ENCODE data around the gene ARID5A.
"Not testable (repeated sequence)": the region's sequence is repeated elsewhere in the genome, so short reads cannot be mapped to it uniquely, and the experiment has no call there.

ARID5A gene, protein sequence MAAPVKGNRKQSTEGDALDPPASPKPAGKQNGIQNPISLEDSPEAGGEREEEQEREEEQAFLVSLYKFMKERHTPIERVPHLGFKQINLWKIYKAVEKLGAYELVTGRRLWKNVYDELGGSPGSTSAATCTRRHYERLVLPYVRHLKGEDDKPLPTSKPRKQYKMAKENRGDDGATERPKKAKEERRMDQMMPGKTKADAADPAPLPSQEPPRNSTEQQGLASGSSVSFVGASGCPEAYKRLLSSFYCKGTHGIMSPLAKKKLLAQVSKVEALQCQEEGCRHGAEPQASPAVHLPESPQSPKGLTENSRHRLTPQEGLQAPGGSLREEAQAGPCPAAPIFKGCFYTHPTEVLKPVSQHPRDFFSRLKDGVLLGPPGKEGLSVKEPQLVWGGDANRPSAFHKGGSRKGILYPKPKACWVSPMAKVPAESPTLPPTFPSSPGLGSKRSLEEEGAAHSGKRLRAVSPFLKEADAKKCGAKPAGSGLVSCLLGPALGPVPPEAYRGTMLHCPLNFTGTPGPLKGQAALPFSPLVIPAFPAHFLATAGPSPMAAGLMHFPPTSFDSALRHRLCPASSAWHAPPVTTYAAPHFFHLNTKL

DNA sequence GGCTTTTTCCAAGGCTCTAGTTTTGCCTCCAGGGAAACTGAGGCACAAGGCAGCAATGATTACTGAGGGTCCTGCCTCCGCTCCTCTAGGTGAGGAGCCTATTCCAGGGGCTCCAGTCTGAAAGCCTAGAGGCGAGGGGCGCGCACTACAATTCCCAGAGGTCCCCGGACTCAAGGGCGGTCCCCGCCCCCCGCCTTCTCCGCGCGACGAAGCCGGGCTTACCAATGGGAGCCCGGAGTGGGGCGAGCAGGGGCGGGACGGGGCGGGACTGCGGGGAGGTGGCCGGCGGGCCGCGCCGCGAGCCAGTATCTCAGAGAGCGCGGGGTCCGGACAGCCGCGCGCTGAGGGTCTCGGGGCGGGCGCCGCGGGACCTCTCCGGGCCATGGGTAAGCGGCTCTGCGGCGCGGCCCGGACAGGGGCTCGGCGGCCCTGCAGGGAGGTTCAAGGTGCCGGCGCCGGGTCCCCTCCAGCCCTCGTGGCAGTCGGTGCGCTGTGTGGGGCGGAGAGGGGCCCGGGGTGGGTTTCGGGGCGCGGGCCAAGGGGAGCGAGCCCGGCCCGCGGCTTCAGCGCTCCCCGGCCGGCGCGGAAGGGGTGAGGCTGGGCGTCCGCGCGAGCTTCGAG lies at the start of gene ARID5A:
ARID5A (plus strand) TSS at position 308 of the 621 bp plus-strand sequence; CDS start at position 383, 75 bp downstream.
- peak; percentile 83 to 90 for DNase-seq (ENCODE audit: extremely low read depth in 1 of 2, low read depth in 1 of 2)

DNA sequence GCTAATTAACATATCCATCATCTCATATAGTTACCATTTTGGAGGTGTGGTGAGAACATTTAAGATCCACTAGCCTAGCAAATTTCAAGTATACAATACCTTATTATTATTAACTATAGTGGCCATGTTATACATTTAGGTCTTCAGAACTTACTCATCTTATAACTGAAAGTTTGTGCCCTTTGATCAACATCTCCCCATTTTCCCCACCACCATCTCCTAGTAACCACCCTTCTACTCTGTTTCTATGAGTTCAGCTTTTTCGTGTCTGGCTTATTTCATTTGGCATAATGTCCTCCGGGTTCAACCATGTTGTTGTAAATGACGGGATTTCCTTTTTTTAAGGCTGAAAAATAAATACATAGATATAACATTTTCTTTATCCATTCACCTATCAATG lies 47.3 kb upstream of the ARID5A start:
- DNase-seq (ENCODE audit: extremely low read depth in 1 of 2, low read depth in 1 of 2): no peak

DNA sequence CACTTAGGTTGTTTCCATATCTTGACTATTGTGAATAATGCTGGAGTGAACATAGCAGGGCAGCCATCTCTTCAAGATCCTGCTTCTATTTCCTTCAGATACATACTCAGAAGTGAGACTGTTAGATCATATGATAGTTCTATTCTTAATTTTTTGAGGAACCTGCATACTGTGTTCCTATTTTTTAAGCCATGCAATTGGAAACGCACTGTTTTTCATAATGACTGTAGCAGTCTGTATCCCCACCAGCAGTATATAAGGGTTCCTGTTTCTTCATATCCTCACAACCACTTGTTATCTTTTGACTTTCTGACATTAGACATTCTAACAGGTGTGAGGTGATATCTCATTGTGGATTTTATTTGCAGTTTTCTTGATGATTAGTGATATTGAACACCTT lies 46.9 kb upstream of the ARID5A start:
- no peak for DNase-seq (ENCODE audit: extremely low read depth in 1 of 2, low read depth in 1 of 2)

DNA sequence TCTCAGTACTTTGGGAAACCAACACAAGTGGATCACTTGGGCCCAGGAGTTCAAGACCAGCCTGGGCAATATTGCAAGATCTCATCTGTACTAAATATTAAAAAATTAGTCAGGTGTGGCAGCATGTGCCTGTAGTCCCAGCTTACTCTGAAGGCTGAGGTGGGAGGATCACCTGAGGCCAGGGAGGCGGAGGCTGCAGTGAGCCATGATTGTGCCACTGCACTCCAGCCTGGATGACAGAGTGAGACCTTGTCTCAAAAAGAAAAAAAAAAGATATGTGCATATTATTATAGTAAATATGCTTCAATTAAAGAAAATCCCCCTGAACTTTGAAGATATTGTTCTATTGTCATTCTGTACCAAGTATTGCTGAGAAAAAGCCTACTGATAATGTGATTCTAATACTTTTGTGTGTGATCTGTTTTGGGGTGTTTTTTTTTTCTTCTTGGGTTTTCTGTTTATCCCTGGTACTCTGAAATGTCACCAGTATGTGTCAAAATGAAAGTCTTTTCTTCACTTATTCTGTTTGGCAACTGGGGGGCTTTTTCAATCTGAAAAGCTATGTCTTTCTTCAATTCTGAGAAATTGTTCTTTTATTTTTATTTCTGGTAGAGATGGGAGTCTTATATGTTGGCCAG lies 44.6 kb upstream of the ARID5A start:
- no peak for DNase-seq (ENCODE audit: extremely low read depth in 1 of 2, low read depth in 1 of 2)

DNA sequence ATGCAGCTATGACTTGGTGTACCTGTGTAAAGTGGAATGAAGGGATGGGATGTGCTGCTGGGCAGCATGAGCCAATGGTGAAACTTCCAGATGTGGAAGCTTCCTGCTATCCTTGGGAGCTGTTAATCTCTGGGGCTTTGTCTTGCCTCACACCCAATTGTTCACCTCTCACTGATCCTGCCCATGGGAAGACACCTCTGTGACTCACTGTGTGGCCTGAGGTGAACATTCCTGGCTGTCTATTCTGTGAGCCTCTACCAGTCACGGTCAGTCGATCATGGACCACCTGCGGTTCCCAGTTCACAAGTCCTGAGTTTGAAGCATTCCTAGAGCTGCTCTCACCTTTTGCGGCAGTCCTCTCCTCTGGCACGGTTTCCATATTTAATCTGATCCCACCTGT lies 43.5 kb upstream of the ARID5A start:
- DNase-seq (ENCODE audit: extremely low read depth in 1 of 2, low read depth in 1 of 2): no peak

DNA sequence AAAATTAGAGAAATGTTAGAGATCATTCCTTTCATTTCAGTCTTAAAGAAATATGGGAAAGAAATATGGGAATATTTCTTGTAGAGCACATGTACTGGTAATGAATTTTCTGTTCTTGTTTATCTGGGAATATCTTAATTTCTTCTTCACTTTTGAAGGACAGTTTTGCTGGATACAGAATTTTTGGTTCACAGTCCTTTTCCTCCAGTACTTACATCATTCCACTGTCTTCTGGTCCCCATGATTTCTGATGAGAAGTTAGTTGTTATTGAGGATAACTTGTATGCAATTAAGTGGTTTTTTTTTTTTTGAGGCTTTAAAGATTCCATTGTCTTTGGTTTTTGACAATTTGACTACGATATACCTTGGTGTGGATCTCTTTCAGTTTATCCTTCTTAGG lies 42.4 kb upstream of the ARID5A start:
- DNase-seq (ENCODE audit: extremely low read depth in 1 of 2, low read depth in 1 of 2): no peak

DNA sequence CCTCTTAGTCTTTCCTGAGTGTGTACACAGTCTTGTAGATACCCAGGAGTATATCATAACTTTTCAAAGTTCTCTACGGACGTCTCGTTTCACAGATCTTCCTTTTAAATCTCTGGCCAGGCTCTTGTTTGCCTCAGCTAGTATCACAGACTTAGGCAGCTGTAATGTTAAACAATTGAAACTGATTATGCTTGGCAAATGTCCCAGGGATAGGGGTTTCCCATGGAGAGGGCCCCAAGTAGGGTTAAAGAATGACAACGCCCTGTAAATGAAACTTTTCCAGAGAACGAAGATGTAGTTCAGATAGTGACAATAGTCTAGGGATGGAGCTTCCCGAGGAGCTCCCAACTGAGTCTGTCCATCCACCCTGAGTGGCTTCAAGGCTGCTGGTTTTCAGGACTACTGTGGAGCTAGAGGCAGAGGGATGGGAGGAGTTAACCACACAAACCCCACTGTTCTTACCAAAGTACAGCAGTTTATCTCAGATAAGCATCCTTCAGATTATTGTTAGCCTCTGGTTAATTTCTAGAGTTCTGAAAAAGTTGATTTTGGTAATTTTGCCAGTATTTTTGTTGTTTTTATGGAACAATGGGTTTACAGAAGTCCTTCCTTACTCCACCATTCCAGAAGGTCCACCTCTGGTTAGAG lies 40.4 kb upstream of the ARID5A start:
- DNase-seq (ENCODE audit: extremely low read depth in 1 of 2, low read depth in 1 of 2): no peak

DNA sequence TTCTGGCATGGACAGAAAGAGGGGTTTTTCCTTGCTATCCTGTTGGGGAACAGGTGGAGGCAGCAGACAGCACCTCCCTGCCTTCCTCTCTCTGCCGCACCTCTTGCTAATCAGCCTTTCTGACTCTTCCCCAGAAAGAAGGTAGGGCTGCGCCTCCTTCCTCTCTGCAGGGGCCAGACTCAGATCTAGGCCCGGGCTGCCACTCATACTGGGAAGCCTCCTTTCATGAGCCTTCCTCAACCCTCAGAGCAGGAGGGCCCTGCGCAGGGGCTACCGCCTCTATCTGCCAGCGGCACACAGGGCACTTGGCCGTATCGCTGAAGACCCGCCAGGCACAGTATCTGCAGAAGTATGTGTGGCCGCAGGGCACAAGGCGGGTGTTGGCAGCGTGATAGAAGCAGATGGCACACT lies 38.5 kb upstream of the ARID5A start:
- no peak for DNase-seq (ENCODE audit: extremely low read depth in 1 of 2, low read depth in 1 of 2)

DNA sequence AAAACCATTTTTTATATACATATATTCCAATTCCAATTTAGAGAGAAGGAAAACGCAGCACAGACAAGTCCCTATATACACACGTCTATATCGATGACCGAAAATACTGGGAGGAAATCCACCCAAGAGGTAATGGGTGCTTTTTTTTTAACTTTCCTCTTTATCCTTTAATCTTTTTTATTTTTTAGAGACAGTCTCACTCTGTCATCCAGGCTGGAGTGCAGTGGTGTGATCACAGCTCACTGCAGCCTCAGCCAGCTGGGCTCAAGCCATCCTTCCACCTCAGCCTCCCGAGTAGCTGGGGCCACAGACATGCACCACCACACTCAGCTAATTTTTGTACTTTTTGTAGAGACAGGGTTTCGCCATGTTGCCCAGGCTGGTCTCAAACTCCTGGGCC lies 37.9 kb upstream of the ARID5A start:
- not testable (repeated sequence) for DNase-seq (ENCODE audit: extremely low read depth in 1 of 2, low read depth in 1 of 2)

DNA sequence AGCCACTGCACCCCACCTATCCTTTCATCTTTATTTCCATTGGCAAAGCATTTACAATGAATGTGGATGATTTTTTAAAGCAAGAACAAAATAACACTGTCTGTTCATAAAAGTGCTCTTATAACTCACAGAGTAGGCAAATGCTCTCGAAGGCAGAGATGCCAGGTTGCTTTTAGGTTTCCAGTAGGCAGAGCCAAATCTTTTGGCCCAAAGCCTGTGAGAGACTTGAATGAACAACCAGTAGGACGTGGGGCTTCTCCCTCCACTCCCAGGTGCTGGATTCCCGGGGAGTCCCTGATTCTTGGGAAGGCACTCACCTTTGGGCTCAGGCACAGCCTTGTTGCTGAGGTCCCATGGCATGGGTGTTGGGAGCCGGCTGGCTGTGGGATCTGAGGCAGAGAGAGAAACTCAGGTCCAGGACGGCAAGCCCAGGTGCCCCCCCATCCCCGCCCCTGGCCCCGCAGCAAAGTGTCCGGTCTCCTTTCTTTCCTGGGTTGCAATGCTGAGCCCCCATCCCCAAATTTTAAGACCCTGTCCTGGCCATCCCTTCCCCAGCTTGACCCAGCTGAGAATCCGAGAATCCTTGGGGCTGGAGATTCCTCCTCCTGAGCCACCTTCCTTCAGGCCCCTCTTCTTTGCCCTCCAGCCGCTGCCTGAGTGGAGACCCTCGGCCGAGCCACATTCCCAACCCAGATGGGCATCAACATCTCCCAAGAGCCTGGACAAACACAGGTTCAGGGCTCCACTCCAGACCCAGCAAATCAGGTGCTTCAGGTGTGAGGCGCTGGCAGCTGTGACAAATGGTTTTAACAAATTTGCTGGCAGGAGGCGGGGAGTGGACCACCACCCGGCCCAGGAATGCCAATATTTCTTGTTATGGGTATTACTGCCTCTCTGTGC lies 37.2 kb upstream of the ARID5A start:
- no peak for DNase-seq (ENCODE audit: extremely low read depth in 1 of 2, low read depth in 1 of 2)

DNA sequence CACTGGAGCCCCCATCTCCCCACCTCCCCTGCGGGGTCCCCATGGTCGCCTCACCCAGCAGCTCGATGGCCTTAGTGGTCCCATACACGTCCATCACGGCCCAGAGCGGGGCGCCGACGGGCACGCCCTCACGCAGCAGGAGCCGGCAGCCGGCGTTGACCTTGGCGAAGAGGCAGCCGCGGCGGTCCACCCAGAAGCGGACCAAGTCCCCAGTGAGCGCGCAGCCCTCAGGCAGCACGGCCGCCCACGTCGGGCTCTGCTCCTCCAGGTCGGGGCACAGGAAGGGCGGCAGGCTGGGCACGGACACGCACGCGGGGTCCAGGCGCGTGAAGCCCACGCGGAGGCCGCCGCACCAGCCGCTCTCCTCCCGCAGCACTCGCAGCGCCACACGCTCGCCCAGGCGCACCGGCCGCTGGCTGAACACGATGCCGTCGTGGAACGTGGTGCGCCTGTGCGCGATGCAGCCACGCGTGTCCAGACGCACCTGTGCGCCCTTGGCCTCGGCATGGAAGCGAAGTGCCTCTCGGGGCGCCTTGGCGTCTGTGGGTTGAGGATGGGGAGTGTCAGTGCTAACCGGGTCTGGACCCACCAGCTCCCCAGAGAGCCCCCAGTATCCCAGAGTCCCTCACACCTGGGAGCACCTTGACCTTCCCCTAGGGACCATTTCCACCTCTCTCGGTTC lies 36.0 kb upstream of the ARID5A start:
- no peak for DNase-seq (ENCODE audit: extremely low read depth in 1 of 2, low read depth in 1 of 2)

DNA sequence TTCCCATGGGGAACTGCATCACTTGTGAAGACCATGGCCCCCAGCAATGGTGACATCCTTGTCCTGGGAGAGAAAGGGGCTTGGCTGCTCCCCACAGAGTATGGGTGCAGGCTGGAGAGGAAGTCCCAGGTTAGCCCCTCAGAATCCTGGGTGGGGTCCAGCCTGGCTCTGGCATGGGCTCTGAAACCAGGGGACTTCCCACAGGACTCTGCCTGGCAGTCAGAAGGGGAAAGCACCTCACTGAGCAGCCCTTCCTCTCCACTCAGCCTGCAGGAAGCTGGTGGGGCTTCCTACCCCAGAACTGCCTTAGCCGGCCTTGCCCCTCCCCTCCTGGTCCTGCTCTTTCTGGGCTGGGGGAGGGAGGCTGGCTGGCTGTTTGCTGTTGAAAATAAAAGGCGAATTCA lies 35.1 kb upstream of the ARID5A start:
- DNase-seq (ENCODE audit: extremely low read depth in 1 of 2, low read depth in 1 of 2): no peak

DNA sequence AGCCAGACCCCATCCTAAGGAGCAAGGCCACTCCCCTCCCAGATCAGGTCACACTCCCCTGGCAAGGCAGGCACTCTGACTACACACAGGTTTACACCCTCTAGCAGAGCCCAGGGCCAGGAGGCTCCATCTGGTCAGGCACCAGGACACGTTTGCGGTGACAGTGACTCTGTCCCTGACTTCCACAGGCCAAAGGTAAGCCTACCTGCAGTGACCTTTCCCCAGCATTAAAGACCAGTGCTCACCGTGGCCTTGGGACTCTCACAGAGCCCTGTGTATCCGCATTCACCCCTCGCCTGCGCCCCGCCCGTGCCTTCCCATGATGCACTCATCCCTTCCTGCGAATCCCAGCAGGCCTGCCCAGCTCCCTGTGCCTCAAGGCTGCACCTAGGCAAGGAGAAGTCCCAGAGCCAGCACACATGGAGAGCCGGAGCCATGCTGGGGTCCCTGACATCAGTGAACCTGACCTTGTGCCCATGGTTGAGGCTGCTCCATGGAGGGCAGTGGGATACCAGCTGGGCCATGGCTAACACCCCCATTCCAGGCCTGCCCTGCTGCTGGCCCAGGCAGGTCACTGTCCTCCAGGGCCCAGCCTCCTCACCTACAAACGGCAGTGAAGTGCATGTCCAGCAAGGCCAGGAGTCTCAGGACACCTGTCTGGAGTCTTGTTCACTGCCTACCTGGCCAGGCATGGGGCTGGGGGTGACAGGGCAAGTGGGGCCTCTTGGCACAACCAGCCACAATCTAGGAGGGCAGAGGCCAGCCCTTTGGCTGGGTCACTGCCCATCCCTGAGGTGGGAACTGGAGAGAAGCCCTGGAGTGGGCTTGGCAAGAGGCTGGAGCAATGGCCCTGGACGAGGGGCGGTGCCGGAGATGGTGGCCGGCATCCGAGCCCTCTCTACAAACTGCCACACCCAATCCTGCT lies 34.4 kb upstream of the ARID5A start:
- no peak for DNase-seq (ENCODE audit: extremely low read depth in 1 of 2, low read depth in 1 of 2)

DNA sequence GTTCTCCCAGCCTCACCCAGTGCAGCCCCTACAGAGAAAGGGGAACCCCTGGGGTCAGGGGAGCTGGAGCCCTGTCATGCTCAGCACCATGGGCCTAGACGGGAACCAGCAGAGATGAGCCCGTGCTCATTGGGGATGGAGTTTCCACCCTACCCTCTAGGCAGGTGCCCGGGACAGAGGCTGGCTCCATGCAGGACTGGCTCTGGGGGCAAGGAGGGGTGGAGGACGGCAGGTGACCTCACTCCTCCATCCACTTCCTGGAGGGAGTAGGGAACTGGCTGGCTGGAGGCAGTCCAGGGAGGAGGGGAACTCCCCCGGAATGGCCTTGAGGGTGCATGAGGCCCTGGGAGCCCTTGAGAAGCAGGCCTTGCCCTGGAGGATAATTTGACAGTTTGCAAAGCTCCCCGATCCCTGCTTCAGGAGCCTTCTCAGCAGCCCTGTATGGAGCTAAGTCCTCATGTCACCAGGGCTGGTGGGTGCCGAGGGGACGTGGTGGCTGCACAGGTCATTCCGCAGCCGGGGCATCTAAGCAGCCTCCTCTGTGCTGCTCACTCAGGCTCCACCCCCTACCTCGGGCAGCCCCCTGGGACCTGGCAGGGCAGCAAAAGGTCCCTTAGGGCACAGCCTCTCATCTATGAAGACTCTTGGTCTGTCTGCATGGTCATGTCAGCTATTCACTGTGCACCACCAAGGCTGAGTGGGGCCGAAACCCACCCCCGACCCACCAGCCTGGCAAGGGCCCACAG lies 33.5 kb upstream of the ARID5A start:
- no peak for DNase-seq (ENCODE audit: extremely low read depth in 1 of 2, low read depth in 1 of 2)

DNA sequence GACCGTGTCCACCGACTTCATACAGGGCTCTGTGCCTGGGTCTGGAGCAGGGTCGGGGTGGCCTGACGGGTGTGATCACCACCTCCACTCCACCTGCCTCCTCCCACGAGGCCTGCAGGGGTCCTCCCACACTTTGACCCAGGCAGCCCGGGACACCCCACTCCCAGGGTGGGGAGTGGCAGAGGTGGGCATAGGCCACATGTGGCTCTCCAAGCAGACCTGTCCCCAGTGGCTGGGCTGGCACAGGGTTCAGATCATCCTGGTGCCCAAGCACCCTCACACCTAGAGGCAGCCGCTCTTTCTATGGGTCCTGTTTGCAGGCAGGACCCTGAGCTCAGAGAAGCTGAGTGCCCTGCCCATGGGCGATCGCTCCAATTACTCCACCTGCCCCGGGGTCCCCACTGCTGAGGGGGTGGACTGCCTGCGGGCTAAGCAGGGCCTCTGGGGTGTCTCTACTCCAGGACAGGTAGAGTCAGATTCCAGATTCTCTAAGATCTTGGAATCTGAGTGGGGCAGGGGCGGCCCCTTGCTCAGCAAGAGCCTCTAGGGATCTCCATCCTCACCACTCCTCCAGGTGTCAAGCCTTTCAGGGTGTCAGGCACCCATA lies 32.8 kb upstream of the ARID5A start:
- DNase-seq (ENCODE audit: extremely low read depth in 1 of 2, low read depth in 1 of 2): no peak

DNA sequence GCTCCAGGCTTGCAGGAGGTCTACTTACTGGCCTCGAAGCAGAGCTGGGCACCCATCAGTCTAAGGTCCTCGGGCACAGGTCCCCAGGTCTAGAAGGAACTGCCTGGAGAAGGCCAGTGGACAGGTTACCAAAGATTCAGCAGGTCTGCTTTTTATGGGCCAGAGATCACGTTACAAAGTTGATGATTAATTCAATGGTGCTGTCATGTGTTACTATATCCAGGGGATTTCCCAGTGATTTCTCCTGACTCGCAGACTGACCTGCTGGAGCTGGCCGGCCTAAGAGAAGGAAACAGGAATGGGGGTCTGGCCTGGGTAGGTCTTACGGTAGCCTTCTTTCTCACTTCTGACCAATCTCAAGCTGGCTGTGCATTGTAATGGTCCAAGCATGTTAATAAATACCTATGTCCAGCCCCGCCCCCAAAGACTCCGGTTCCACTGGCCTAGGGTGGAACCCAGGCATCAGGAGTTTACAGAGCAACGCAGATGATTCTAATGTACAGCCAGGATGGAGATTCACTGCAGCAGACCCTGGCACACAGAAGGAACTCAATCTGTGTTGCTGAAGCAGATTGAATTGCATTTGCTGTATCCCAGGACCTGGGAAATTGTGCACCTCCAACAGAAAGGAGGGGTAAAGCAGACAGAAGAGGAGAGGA lies 31.2 kb upstream of the ARID5A start, which contains the start of gene NEURL3:
NEURL3 (minus strand) TSS at position 127 of the 659 bp plus-strand sequence; CDS start at position 56, 71 bp downstream.
- DNase-seq (ENCODE audit: extremely low read depth in 1 of 2, low read depth in 1 of 2): no peak

Data from activated CD8-positive, alpha-beta memory T cell treated with anti-CD3 and anti-CD28 coated beads for 1 hour (primary cell).